Spleen (tissue), 7 donors: ENCODE data around the gene RNF181.

Experiments used
- CTCF ChIP-seq, 11 experiments: fragments of 200-600 bp in 7 of 11; fragments of 450-650 bp in 4 of 11; sonication (generic) in 4 of 11; IDR thresholded peaks in 8 of 11; conservative IDR thresholded peaks in 3 of 11; 1 replicate in 7 of 11; 2 replicates in 4 of 11; pipeline versions ENCODE4 v1.4.0 to v1.8.0; 2016 to 2021; ENCODE audit warnings: antibody characterized with exemption in 11 of 11, inconsistent platforms in 4 of 11, mild to moderate bottlenecking in 1 of 11
- POLR2A ChIP-seq, 3 donors: fragments of 450-650 bp; IDR thresholded peaks; one replicate each; pipeline ENCODE4 v1.5.1; 2017; ENCODE audit warnings: antibody characterized with exemption in 3 of 3, mild to moderate bottlenecking in 1 of 3
- POLR2AphosphoS5 ChIP-seq, 3 donors: sonication (generic); formaldehyde crosslinking; IDR thresholded peaks; one replicate each; pipeline ENCODE4 v1.5.1; 2017; ENCODE audit warnings: antibody characterized with exemption in 3 of 3
- donor health status: DM: no; HTN: no; CAD: no; lungs with moderate emphysema.
- donor health status: DM: no; HTN: no; CAD: no.
- donor health status: DM: no; HTN: no; CAD: no.

GRCh38 chr2:85560812-85561279 is 34.7 kb upstream of the RNF181 start:
- TF ChIP-seq POLR2AphosphoS5 (IDR thresholded peaks at IDR 0.05) (no peak), POLR2A (IDR thresholded peaks at IDR 0.05) (no peak), CTCF (IDR thresholded peaks at IDR 0.05 in 8 of 11, conservative IDR thresholded peaks at IDR 0.05 in 3 of 11) (no peak)
